Fibroblast of lung (primary cell): ENCODE measurements around the gene CBFA2T3. TPM values are rescaled to one million over a fixed set of nuclear protein-coding genes. Genes with fewer than 3 reads are reported as not detected.
"Not testable (repeated sequence)": the region's sequence is repeated elsewhere in the genome, so short reads cannot be mapped to it uniquely, and the experiment has no call there.

Experiments
- DNase-seq, 2 donors: peaks; one replicate each; pipeline versions ENCODE4 v3.0.0 to v3.0.0-alpha.2; 2010; ENCODE audit warnings: low read depth in 2 of 2
- H2AFZ ChIP-seq: 2 replicates; pipeline ENCODE4 v1.5.1; 2012; ENCODE audit warnings: low read length, control low read depth, inconsistent platforms
- H3K27ac ChIP-seq: 2 replicates; pipeline ENCODE4 v1.5.1; 2011; ENCODE audit warnings: low read length, control low read depth; ENCODE audit not compliant: insufficient read depth
- H3K27me3 ChIP-seq: 2 replicates; pipeline ENCODE4 v1.5.1; 2011; ENCODE audit warnings: mild to moderate bottlenecking, low read length; ENCODE audit not compliant: control insufficient read depth, insufficient read depth
- H3K36me3 ChIP-seq: 2 replicates; pipeline ENCODE4 v1.5.1; 2011; ENCODE audit warnings: low read length; ENCODE audit not compliant: control insufficient read depth, insufficient read depth
- H3K4me1 ChIP-seq: 2 replicates; pipeline ENCODE4 v1.5.1; 2011; ENCODE audit warnings: low read length; ENCODE audit not compliant: control insufficient read depth, insufficient read depth; ENCODE audit errors: extremely low read depth
- H3K4me2 ChIP-seq: 2 replicates; pipeline ENCODE4 v1.5.1; 2011; ENCODE audit warnings: low read length, control low read depth; ENCODE audit not compliant: insufficient read depth; ENCODE audit errors: extremely low read depth
- H3K4me3 ChIP-seq, 4 experiments: fragments of 200-600 bp in 1 of 4; sonication (generic) in 1 of 4; replicated peaks in 1 of 4; 2 replicates each; pipeline ENCODE4 v1.5.1; 2011 to 2016; ENCODE audit warnings: low read length in 4 of 4, low read depth in 3 of 4, mild to moderate bottlenecking in 3 of 4, control low read depth in 2 of 4, inconsistent platforms in 1 of 4, mixed read lengths in 1 of 4; ENCODE audit not compliant: insufficient read depth in 1 of 4; ENCODE audit errors: control extremely low read depth in 1 of 4
- H3K79me2 ChIP-seq: 2 replicates; pipeline ENCODE4 v1.5.1; 2012; ENCODE audit warnings: mild to moderate bottlenecking, low read length, inconsistent platforms; ENCODE audit not compliant: control insufficient read depth, insufficient read depth
- H3K9ac ChIP-seq: 2 replicates; pipeline ENCODE4 v1.5.1; 2011; ENCODE audit warnings: mild to moderate bottlenecking, low read length, control low read depth; ENCODE audit not compliant: insufficient read depth
- H3K9me3 ChIP-seq: 2 replicates; pipeline ENCODE4 v1.5.1; 2012; ENCODE audit warnings: low read depth, low read length; ENCODE audit not compliant: control insufficient read depth, insufficient read depth
- H4K20me1 ChIP-seq: 2 replicates; pipeline ENCODE4 v1.5.1; 2011; ENCODE audit warnings: low read length; ENCODE audit not compliant: control insufficient read depth, insufficient read depth; ENCODE audit errors: extremely low read depth
- EZH2 ChIP-seq: IDR thresholded peaks from 2 replicates; pipeline ENCODE4 v1.5.1; 2012; ENCODE audit warnings: low read length, control low read depth, mild to moderate bottlenecking; ENCODE audit errors: missing control alignments
- polyA plus RNA-seq, 2 donors: library from polyadenylated mRNA; depleted of rRNA in 1 of 2; stranded (reverse) in 1 of 2; unstranded in 1 of 2; fragments of >200 nt; gene quantifications; 2 replicates each; pipeline ENCODE4 v1.2.1, GENCODE V29; 2011 to 2012; ENCODE audit warnings: missing spikeins in 1 of 2
- total RNA-seq: library from RNA; depleted of rRNA; stranded (reverse); fragments of >200 nt; gene quantifications from 2 replicates; pipeline ENCODE4 v1.2.1, GENCODE V29; 2014
- TF ChIP-seq, protein P1 (sequence below), 2 donors: IDR thresholded peaks in 1 of 2; conservative IDR thresholded peaks in 1 of 2; 1 replicate in 1 of 2; 2 replicates in 1 of 2; pipeline ENCODE4 v1.5.1; 2011 to 2012; ENCODE audit warnings: low read length in 2 of 2, control low read depth in 1 of 2, inconsistent platforms in 1 of 2, low read depth in 1 of 2, mild to moderate bottlenecking in 1 of 2

Gene CBFA2T3
- total and polyA plus RNA-seq, 2 donors (not counting 1 experiment from before 2014, with no cell fraction given): under 0.01 to 0.05 TPM

DNA sequence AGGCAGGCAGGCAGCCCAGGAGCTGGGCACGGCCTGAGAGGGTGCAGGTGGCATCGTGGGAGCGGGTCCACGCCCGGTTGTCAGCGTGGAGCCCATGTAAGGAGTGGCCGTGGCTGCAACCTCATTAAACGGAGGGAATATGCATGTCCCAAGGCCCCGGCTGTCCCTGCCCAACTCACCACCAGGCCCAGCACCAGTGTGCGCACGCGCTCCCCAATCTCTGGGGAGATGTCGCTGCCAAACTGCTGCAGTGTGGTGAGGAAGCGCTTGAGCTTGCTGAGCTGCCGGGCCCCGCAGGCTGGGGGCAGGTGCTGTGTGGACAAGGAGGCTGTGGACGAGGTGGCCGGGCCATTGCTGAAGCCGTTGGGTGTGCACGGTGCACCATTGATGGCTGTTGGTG, 84.9 kb downstream of the CBFA2T3 start:
- no peak for TF ChIP-seq EZH2
- TF ChIP-seq, protein P1, sequence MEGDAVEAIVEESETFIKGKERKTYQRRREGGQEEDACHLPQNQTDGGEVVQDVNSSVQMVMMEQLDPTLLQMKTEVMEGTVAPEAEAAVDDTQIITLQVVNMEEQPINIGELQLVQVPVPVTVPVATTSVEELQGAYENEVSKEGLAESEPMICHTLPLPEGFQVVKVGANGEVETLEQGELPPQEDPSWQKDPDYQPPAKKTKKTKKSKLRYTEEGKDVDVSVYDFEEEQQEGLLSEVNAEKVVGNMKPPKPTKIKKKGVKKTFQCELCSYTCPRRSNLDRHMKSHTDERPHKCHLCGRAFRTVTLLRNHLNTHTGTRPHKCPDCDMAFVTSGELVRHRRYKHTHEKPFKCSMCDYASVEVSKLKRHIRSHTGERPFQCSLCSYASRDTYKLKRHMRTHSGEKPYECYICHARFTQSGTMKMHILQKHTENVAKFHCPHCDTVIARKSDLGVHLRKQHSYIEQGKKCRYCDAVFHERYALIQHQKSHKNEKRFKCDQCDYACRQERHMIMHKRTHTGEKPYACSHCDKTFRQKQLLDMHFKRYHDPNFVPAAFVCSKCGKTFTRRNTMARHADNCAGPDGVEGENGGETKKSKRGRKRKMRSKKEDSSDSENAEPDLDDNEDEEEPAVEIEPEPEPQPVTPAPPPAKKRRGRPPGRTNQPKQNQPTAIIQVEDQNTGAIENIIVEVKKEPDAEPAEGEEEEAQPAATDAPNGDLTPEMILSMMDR (conservative IDR thresholded peaks at IDR 0.05 in 1 of 2, IDR thresholded peaks at IDR 0.05 in 1 of 2; ENCODE audit: low read depth in 1 of 2, low read length in 2 of 2): no peak
- Histone ChIP-seq H3K4me3 (no peak overlapping the region), H2AFZ (no peak overlapping the region), H3K36me3 (no peaks in the 10 kb centered on the region), H3K27me3 (no peaks in the 10 kb centered on the region), H3K27ac (no peak overlapping the region), H3K4me1 (peaks cover 13% of the 10 kb centered on the region), H3K9ac (no peak overlapping the region), H4K20me1 (no peaks in the 10 kb centered on the region), H3K79me2 (no peaks in the 10 kb centered on the region), H3K4me2 (no peak overlapping the region), H3K9me3 (no peaks in the 10 kb centered on the region)
- DNase-seq: no peak

DNA sequence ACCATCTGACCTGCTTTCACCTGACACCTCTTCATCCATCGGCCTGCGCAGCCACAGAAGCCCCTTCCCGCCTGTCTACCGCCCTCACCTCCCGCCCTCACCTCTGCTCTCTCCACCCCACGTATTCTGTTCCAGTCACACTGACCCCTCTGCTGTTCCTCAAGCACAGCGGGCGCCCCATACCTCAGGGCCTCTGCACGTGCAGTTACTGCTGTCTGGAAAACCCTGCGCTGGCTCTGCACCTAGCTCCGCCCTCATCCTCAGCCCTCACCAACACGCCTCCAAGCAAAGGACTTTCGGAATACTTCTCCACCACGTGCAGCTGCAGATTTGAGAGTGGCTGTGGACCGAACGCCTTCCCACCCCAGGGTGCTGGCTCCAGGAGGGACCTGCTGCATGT, 85.9 kb downstream of the CBFA2T3 start:
- no peak overlapping the region for H3K27ac ChIP-seq
- H2AFZ ChIP-seq: no peak overlapping the region
- H4K20me1 ChIP-seq: no peaks in the 10 kb centered on the region
- H3K9ac ChIP-seq: no peak overlapping the region
- H3K4me1 ChIP-seq: peaks cover 17% of the 10 kb centered on the region
- H3K27me3 ChIP-seq: no peaks in the 10 kb centered on the region
- no peak for DNase-seq
- TF ChIP-seq, protein P1 (conservative IDR thresholded peaks at IDR 0.05 in 1 of 2, IDR thresholded peaks at IDR 0.05 in 1 of 2; ENCODE audit: low read depth in 1 of 2, low read length in 2 of 2): no peak
- TF ChIP-seq EZH2: no peak
- no peaks in the 10 kb centered on the region for H3K9me3 ChIP-seq
- H3K4me3 ChIP-seq: no peak overlapping the region
- no peak overlapping the region for H3K4me2 ChIP-seq
- no peaks in the 10 kb centered on the region for H3K79me2 ChIP-seq
- no peaks in the 10 kb centered on the region for H3K36me3 ChIP-seq

DNA sequence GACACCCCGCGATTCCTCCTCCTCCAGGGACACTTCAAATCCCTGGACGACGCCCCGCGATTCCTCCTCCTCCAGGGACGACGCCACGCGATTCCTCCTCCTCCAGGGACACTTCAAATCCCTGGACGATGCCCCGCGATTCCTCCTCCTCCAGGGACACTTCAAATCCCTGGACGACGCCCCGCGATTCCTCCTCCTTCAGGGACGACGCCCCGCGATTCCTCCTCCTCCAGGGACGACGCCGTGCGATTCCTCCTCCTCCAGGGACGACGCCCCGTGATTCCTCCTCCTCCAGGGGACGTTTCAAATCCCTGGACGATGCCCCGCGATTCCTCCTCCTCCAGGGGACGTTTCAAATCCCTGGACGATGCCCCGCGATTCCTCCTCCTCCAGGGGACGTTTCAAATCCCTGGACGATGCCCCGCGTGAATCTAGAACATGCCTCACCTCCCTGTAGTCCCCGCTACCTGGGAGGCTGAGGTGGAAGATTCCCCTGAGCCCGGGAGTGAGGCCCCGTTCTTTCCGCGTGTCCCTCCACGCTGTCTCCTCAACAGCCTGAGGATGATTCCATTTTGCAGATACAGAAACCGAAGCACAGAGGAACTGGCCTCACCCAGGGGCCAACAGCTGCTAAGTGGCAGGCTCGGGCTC, 87.2 kb downstream of the CBFA2T3 start:
- not testable (repeated sequence) for H3K27me3 ChIP-seq, H2AFZ ChIP-seq, H3K36me3 ChIP-seq, H3K4me3 ChIP-seq, H3K79me2 ChIP-seq, DNase-seq, H3K9me3 ChIP-seq, H3K4me2 ChIP-seq, H3K9ac ChIP-seq, H4K20me1 ChIP-seq, H3K27ac ChIP-seq
- peaks cover 17% of the 10 kb centered on the region for H3K4me1 ChIP-seq
